K562 treated with DMSO at 1 percent for 24 hours (cell line): Measurements from ENCODE around the gene FBRSL1. TPM values are rescaled to one million over a fixed set of nuclear protein-coding genes. Genes with fewer than 3 reads are reported as not detected.

Source experiments
- total RNA-seq: library from RNA; unstranded; fragments of 300-600 nt; gene quantifications from 2 replicates; pipeline ENCODE4 v1.2.3, GENCODE V29; 2022; ENCODE audit warnings: low read depth; ENCODE audit not compliant: insufficient read depth

Gene FBRSL1
- total RNA-seq, result 52.9 and 102 TPM in 2 replicates

DNA sequence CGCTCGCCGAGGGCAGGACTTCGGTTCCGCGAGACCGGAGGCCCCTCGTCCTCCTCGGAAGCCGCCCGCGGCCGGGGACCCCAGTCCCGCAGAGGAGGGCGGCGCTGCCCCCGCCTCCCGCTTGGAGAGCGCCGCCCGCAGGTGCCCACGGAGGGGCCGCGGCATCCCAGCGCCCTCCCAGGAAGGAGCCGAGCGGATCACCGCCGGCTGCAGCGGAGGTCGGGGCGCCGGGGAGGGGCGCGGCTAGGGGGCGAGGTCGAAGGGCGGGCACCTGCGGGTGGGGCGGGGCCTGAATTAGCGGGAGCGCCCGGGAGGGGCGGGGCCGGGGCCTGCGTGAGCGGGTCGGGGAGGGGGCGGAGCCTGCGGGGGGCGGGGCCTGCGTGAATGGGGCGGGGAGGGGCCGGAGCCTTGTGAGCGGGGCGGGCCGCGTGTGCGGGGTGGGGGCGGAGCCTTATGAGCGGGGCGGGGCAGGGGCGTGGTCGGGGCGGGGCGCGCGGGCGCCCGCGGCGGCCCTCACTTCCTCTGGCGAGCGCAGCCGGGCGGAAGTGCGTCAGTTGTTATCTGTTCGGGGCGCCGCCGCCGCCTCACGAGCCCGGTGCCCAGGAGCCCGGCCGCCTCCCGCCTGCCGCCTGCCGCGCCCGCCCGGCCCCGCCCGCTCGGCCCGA, at the start of gene FBRSL1:
Gene FBRSL1 (plus strand): TSS at position 550 of the 665 bp plus-strand sequence.

Other genes with a start within 250 kb of the FBRSL1 start
- not detected in 2 replicates for gene GALNT9, start 160.6 kb upstream of the FBRSL1 start, total RNA-seq
- gene LRCOL1, start 120.4 kb downstream of the FBRSL1 start, total RNA-seq, result not detected in 2 replicates
- 0.56 and 0.63 TPM in 2 replicates for gene P2RX2, start 128.6 kb downstream of the FBRSL1 start, total RNA-seq
- gene POLE, start 197.2 kb downstream of the FBRSL1 start, total RNA-seq, result 55.8 and 59.3 TPM in 2 replicates
- 59.1 and 61.4 TPM in 2 replicates for gene PXMP2, start 197.4 kb downstream of the FBRSL1 start, total RNA-seq
- gene PGAM5, start 220.7 kb downstream of the FBRSL1 start, total RNA-seq, result 28.8 and 28.9 TPM in 2 replicates